ENCODE data around the gene PTPN7. TPM values are rescaled to one million over a fixed set of nuclear protein-coding genes. Genes with fewer than 3 reads are reported as not detected.
"Not testable (repeated sequence)": the region's sequence is repeated elsewhere in the genome, so short reads cannot be mapped to it uniquely, and the experiment has no call there.

PTPN7 gene
- total RNA-seq, 1 experiment from 2014 or later: not detected

DNA sequence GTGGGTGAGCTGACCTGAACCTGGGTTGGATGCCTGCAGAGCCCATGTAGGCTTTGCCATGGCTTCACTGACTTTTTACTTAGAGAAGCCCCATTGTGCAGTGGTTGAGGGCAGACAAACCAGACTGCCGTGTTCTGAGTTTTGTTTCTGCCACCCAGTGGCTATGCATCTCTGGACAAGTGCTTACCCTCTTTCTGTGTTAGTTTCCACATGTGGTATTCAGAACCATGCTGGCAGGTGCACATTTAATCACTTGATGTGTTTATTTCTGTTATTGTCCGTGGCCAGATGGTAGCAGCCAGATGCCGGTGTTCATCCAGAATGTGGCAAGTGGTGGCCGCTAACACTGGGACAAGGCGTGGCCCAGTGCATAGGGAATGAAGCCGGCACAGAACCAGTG lies 10.3 kb upstream of the PTPN7 start:
- CTCF ChIA-PET: no interaction called here
- Mint-ChIP-seq H3K4me3 (ENCODE audit: low read depth, unreplicated experiment) (no peak overlapping the region), H3K4me1 (ENCODE audit: low read depth, unreplicated experiment) (no peaks in the 10 kb centered on the region), H3K9me3 (ENCODE audit: low read depth, unreplicated experiment) (no peaks in the 10 kb centered on the region), H3K27ac (ENCODE audit: unreplicated experiment) (no peak overlapping the region), H3K27me3 (ENCODE audit: unreplicated experiment) (peaks cover 42% of the 10 kb centered on the region), H3K36me3 (ENCODE audit: insufficient read depth, unreplicated experiment) (no peaks in the 10 kb centered on the region)
- intact Hi-C loops (cut with micrococcal nuclease; ENCODE audit: unreplicated experiment): no loop called here
- no peak for TF ChIP-seq CTCF (IDR thresholded peaks at IDR 0.05; ENCODE audit: unreplicated experiment)
- BruUV-seq (replicated peaks): no TSS peak
- no peak for DNase-seq

GRCh38 chr1:202168861-202169260 lies 8.5 kb upstream of the PTPN7 start:
- no peak for DNase-seq
- Mint-ChIP-seq H3K9me3 (ENCODE audit: low read depth, unreplicated experiment) (no peaks in the 10 kb centered on the region), H3K4me1 (ENCODE audit: low read depth, unreplicated experiment) (no peaks in the 10 kb centered on the region), H3K27ac (ENCODE audit: unreplicated experiment) (no peak overlapping the region), H3K27me3 (ENCODE audit: unreplicated experiment) (peaks cover 50% of the 10 kb centered on the region), H3K4me3 (ENCODE audit: low read depth, unreplicated experiment) (no peak overlapping the region), H3K36me3 (ENCODE audit: insufficient read depth, unreplicated experiment) (no peaks in the 10 kb centered on the region)
- intact Hi-C loops (cut with micrococcal nuclease; ENCODE audit: unreplicated experiment): no loop called here
- no TSS peak for BruUV-seq (replicated peaks)
- CTCF ChIA-PET: no interaction called here
- no peak for TF ChIP-seq CTCF (IDR thresholded peaks at IDR 0.05; ENCODE audit: unreplicated experiment)

- no TSS peak for BruUV-seq (replicated peaks)
- Mint-ChIP-seq H3K4me1 (ENCODE audit: low read depth, unreplicated experiment) (no peaks in the 10 kb centered on the region), H3K27ac (ENCODE audit: unreplicated experiment) (no peak overlapping the region), H3K9me3 (ENCODE audit: low read depth, unreplicated experiment) (no peaks in the 10 kb centered on the region), H3K27me3 (ENCODE audit: unreplicated experiment) (peaks cover 52% of the 10 kb centered on the region), H3K36me3 (ENCODE audit: insufficient read depth, unreplicated experiment) (no peaks in the 10 kb centered on the region), H3K4me3 (ENCODE audit: low read depth, unreplicated experiment) (no peak overlapping the region)
- no peak for DNase-seq
- CTCF ChIA-PET: no interaction called here
- intact Hi-C loops (cut with micrococcal nuclease; ENCODE audit: unreplicated experiment): no loop called here
- TF ChIP-seq CTCF (IDR thresholded peaks at IDR 0.05; ENCODE audit: unreplicated experiment): no peak
Observed at GRCh38 chr1:202167708-202168415, 7.5 kb upstream of the PTPN7 start.

DNA sequence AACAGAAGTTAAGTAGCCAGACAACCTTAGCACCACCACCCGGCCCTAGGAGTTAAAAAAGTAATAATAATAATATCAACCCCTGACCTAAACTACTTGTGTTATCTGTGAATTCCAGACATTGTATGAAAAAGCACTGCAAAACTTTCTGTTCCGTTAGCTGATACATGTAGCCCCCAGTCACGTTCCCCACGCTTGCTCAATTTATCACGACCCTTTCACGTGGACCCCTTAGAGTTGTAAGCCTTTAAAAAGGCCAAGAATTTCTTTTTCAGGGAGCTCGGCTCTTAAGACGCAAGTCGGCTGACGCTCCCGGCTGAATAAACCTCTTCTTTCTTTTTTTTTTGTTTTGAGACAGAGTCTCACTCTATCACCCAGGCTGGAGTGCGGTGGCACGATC lies 6.7 kb upstream of the PTPN7 start:
- H3K4me1 Mint-ChIP-seq (ENCODE audit: low read depth, unreplicated experiment); DNase-seq; intact Hi-C loops (cut with micrococcal nuclease; ENCODE audit: unreplicated experiment); H3K4me3 Mint-ChIP-seq (ENCODE audit: low read depth, unreplicated experiment); BruUV-seq (replicated peaks); H3K27ac Mint-ChIP-seq (ENCODE audit: unreplicated experiment); CTCF ChIA-PET; H3K36me3 Mint-ChIP-seq (ENCODE audit: insufficient read depth, unreplicated experiment); H3K9me3 Mint-ChIP-seq (ENCODE audit: low read depth, unreplicated experiment): not testable (repeated sequence)
- peaks cover 52% of the 10 kb centered on the region for H3K27me3 Mint-ChIP-seq (ENCODE audit: unreplicated experiment)
